K562 treated with DMSO at 1 percent for 4 hours (cell line): ENCODE measurements around the gene PCIF1. TPM values are rescaled to one million over a fixed set of nuclear protein-coding genes. Genes with fewer than 3 reads are reported as not detected.

Experiments used
- total RNA-seq: library from RNA; unstranded; fragments of 300-600 nt; gene quantifications from 2 replicates; pipeline ENCODE4 v1.2.3, GENCODE V29; 2022; ENCODE audit not compliant: insufficient read depth

PCIF1 gene
- total RNA-seq: 21.4 and 22.9 TPM in 2 replicates

GRCh38 chr20:45934586-45935415 lies at the start of gene PCIF1:
Gene PCIF1 (plus strand): TSS chr20:45934683. CDS start chr20:45939000, 4,317 bp downstream.

GRCh38 chr20:45887346-45887715 lies 47.2 kb upstream of the PCIF1 start, which contains the start of gene SPATA25:
Gene SPATA25 (minus strand): TSS chr20:45887622. CDS start chr20:45887590, 32 bp downstream.

GRCh38 chr20:45890985-45891983 lies 43.2 kb upstream of the PCIF1 start, which contains the start of the genes CTSA and NEURL2:
Gene CTSA (plus strand): TSS chr20:45891335. CDS start chr20:45891569, 234 bp downstream.
Gene NEURL2 (minus strand): TSS chr20:45891208. CDS start chr20:45890991, 217 bp downstream.

GRCh38 chr20:45911486-45912343 lies 22.8 kb upstream of the PCIF1 start, which contains the start of gene PLTP:
Gene PLTP (minus strand): TSS chr20:45912155. CDS start chr20:45911452, 703 bp downstream.

GRCh38 chr20:45971675-45972499 lies 37.4 kb downstream of the PCIF1 start, which contains the start of gene ZNF335:
Gene ZNF335 (minus strand): TSS chr20:45972203. CDS start chr20:45971410, 793 bp downstream.

Other genes with a start within 250 kb of the PCIF1 start
- not detected in 2 replicates for gene WFDC13, start 232.6 kb upstream of the PCIF1 start, total RNA-seq
- gene WFDC10B, start 229.7 kb upstream of the PCIF1 start, total RNA-seq: not detected in 2 replicates
- gene SPINT4, start 212.3 kb upstream of the PCIF1 start, total RNA-seq: not detected in 2 replicates
- not detected in 2 replicates for gene WFDC3, start 142.8 kb upstream of the PCIF1 start, total RNA-seq
- gene DNTTIP1, start 142.7 kb upstream of the PCIF1 start, total RNA-seq: 30.5 and 47.2 TPM in 2 replicates
- gene UBE2C, start 122.0 kb upstream of the PCIF1 start, total RNA-seq: 3.3 and 5.4 TPM in 2 replicates
- not detected in 2 replicates for gene TNNC2, start 107.4 kb upstream of the PCIF1 start, total RNA-seq
- 0.53 and 2.0 TPM in 2 replicates for gene SNX21, start 100.9 kb upstream of the PCIF1 start, total RNA-seq
- gene ACOT8, start 77.3 kb upstream of the PCIF1 start, total RNA-seq: 50.2 and 57.2 TPM in 2 replicates
- gene ZSWIM3, start 77.1 kb upstream of the PCIF1 start, total RNA-seq: 9.4 and 9.8 TPM in 2 replicates
- 14.2 and 15.1 TPM in 2 replicates for gene ZSWIM1, start 53.5 kb upstream of the PCIF1 start, total RNA-seq
- not detected in 2 replicates for gene SPATA25, start 47.1 kb upstream of the PCIF1 start, total RNA-seq
- 2.0 and 5.7 TPM in 2 replicates for gene NEURL2, start 43.5 kb upstream of the PCIF1 start, total RNA-seq
- gene CTSA, start 43.3 kb upstream of the PCIF1 start, total RNA-seq: 69.3 and 82.0 TPM in 2 replicates
- 27.6 and 40.1 TPM in 2 replicates for gene PLTP, start 22.5 kb upstream of the PCIF1 start, total RNA-seq
- 10.8 and 14.9 TPM in 2 replicates for gene ZNF335, start 37.5 kb downstream of the PCIF1 start, total RNA-seq
- gene MMP9, start 74.2 kb downstream of the PCIF1 start, total RNA-seq: 0.52 TPM in 1 of 2 replicates, not detected in the other
- gene SLC12A5, start 94.5 kb downstream of the PCIF1 start, total RNA-seq: 11.8 and 15.5 TPM in 2 replicates
- gene NCOA5, start 155.3 kb downstream of the PCIF1 start, total RNA-seq: 22.7 and 32.1 TPM in 2 replicates
- 1.0 and 4.6 TPM in 2 replicates for gene CD40, start 183.6 kb downstream of the PCIF1 start, total RNA-seq